HL-60 (cell line): ENCODE measurements around the gene PRDM8.

ENCODE experiments used
- DNase-seq, 2 experiments: peaks; one replicate each; pipeline ENCODE4 v3.0.0-alpha.2; 2010 to 2020; ENCODE audit warnings: low read depth in 1 of 2, low spot score in 1 of 2
- H3K27ac ChIP-seq: fragments of 250-450 bp; sonication (Bioruptor Pico); replicated peaks from 2 replicates; pipeline ENCODE4 v1.5.1; 2020; ENCODE audit warnings: mild to moderate bottlenecking, moderate library complexity
- H3K27me3 ChIP-seq: fragments of 250-450 bp; sonication (Bioruptor Pico); 2 replicates; pipeline ENCODE4 v1.5.1; 2021; ENCODE audit warnings: mild to moderate bottlenecking, moderate library complexity; ENCODE audit not compliant: insufficient read depth, poor library complexity, severe bottlenecking
- H3K4me3 ChIP-seq: replicated peaks from 2 replicates; pipeline ENCODE4 v1.5.1; 2011; ENCODE audit warnings: mild to moderate bottlenecking, control low read depth, low read length; ENCODE audit not compliant: insufficient read depth
- GABPA ChIP-seq: IDR thresholded peaks from 2 replicates; pipeline ENCODE4 v1.6.1; 2012; ENCODE audit warnings: low read depth
- POLR2AphosphoS5 ChIP-seq: IDR thresholded peaks from 2 replicates; pipeline ENCODE4 v1.6.1; 2012; ENCODE audit warnings: low read depth
- REST ChIP-seq: IDR thresholded peaks from 2 replicates; pipeline ENCODE4 v1.6.1; 2012; ENCODE audit warnings: low read depth; ENCODE audit not compliant: insufficient replicate concordance
- SPI1 ChIP-seq: IDR thresholded peaks from 2 replicates; pipeline ENCODE4 v1.6.1; 2012; ENCODE audit warnings: low read depth, mild to moderate bottlenecking, borderline replicate concordance
- TF ChIP-seq, protein P1 (sequence below): IDR thresholded peaks from one replicate; pipeline ENCODE4 v1.5.1; 2011; ENCODE audit warnings: low read length, control low read depth, inconsistent platforms; ENCODE audit not compliant: insufficient read depth

The PRDM8 gene

DNA sequence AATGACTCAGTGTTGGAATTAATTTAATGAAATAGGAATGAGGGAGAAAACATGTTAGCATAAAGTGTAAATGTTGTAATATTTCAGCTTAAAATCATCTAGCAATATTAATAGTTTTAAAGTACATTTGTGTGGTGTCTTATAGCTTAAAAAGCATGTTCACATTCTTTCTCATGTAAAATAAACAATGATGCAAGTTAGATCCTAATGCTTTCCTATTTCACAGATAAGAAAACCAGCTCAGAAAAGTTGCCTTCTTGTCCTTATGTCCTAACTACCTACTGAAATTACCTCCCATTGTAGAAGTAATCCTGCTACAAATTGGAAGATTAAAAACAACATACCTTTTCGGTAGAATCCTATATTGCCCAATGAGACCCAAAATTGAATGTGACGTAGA lies 40.9 kb upstream of the PRDM8 start:
- no peak for DNase-seq
- H3K27me3 ChIP-seq, result no peaks in the 10 kb centered on the region
- TF ChIP-seq GABPA (no peak), POLR2AphosphoS5 (no peak), REST (no peak), SPI1 (no peak)
- TF ChIP-seq, protein P1, sequence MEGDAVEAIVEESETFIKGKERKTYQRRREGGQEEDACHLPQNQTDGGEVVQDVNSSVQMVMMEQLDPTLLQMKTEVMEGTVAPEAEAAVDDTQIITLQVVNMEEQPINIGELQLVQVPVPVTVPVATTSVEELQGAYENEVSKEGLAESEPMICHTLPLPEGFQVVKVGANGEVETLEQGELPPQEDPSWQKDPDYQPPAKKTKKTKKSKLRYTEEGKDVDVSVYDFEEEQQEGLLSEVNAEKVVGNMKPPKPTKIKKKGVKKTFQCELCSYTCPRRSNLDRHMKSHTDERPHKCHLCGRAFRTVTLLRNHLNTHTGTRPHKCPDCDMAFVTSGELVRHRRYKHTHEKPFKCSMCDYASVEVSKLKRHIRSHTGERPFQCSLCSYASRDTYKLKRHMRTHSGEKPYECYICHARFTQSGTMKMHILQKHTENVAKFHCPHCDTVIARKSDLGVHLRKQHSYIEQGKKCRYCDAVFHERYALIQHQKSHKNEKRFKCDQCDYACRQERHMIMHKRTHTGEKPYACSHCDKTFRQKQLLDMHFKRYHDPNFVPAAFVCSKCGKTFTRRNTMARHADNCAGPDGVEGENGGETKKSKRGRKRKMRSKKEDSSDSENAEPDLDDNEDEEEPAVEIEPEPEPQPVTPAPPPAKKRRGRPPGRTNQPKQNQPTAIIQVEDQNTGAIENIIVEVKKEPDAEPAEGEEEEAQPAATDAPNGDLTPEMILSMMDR, result no peak
- H3K27ac ChIP-seq, result no peak overlapping the region
- no peak overlapping the region for H3K4me3 ChIP-seq

- no peak for TF ChIP-seq POLR2AphosphoS5
- no peak for TF ChIP-seq GABPA
- TF ChIP-seq, protein P1, result no peak
- TF ChIP-seq SPI1, result no peak
- no peak for TF ChIP-seq REST
- DNase-seq, result no peak
Measured at GRCh38 chr4:80161413-80162058, 35.8 kb upstream of the PRDM8 start.

DNA sequence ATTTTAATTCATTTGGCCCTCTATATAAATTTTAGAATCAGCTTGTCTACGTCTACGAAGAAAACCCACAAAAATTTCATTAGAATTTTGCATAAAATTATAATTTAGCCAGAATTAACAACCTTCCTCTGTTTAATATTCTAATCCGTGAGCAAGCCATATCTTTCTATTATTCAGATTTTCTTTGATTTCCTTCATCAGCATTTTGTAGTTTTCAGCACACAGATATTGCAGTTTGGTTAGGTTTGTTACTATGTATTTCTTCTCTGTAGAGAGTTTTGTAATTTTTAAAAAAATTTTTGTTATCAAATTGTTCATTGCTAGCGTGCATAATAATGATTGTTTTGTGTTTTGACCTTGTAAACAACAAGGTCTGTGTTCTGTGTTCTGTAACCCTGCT lies 34.9 kb upstream of the PRDM8 start:
- no peak overlapping the region for H3K4me3 ChIP-seq
- TF ChIP-seq, protein P1, result no peak
- TF ChIP-seq POLR2AphosphoS5 (no peak), SPI1 (no peak), GABPA (no peak), REST (no peak)
- H3K27me3 ChIP-seq, result no peaks in the 10 kb centered on the region
- DNase-seq, result no peak
- no peak overlapping the region for H3K27ac ChIP-seq

More at GRCh38 chr4:80161413-80162058, 35.8 kb upstream of the PRDM8 start:
- H3K27me3 ChIP-seq, result no peaks in the 10 kb centered on the region
- no peak overlapping the region for H3K4me3 ChIP-seq
- H3K27ac ChIP-seq, result no peak overlapping the region
